HG02623 (cell line): Measurements from ENCODE around the gene MLPH.

Source experiments
- ATAC-seq: cut with Tn5 transposase; IDR thresholded peaks from one replicate; pipeline ENCODE4 v1.9.1; 2021; ENCODE audit warnings: moderate library complexity; ENCODE audit not compliant: unreplicated experiment

Gene MLPH

GRCh38 chr2:237565974-237566373 is 78.9 kb downstream of the MLPH start:
- no peak for ATAC-seq

GRCh38 chr2:237566401-237567235 is 79.6 kb downstream of the MLPH start, which contains the start of gene PRLH:
PRLH (plus strand) TSS chr2:237566574; CDS start chr2:237566574, 0 bp downstream.
- ATAC-seq: no peak

GRCh38 chr2:237567276-237568029 is 80.4 kb downstream of the MLPH start:
- no peak for ATAC-seq

- no peak for ATAC-seq
Measured at GRCh38 chr2:237568121-237568660, 81.1 kb downstream of the MLPH start.

- ATAC-seq: no peak
Measured at GRCh38 chr2:237569041-237569440, 82.0 kb downstream of the MLPH start.

GRCh38 chr2:237569896-237570295 is 82.8 kb downstream of the MLPH start:
- ATAC-seq: no peak

GRCh38 chr2:237570776-237571335 is 83.8 kb downstream of the MLPH start:
- ATAC-seq: no peak

GRCh38 chr2:237571551-237571950 is 84.5 kb downstream of the MLPH start:
- ATAC-seq: no peak

GRCh38 chr2:237572021-237572741 is 85.1 kb downstream of the MLPH start:
- ATAC-seq: peak; percentile 79

- ATAC-seq: no peak
Measured at GRCh38 chr2:237572742-237573101, 85.7 kb downstream of the MLPH start.

- no peak for ATAC-seq
Measured at GRCh38 chr2:237573721-237574415, 86.8 kb downstream of the MLPH start.

- ATAC-seq: no peak
Measured at GRCh38 chr2:237574467-237574866, 87.4 kb downstream of the MLPH start.

- ATAC-seq: no peak
Measured at GRCh38 chr2:237574894-237575868, 88.1 kb downstream of the MLPH start.

GRCh38 chr2:237575869-237576862 is 89.1 kb downstream of the MLPH start:
- ATAC-seq: no peak

GRCh38 chr2:237576974-237577373 is 89.9 kb downstream of the MLPH start:
- ATAC-seq: no peak

- no peak for ATAC-seq
Measured at GRCh38 chr2:237577458-237577857, 90.4 kb downstream of the MLPH start.

- no peak for ATAC-seq
Measured at GRCh38 chr2:237577956-237578870, 91.2 kb downstream of the MLPH start.
